Activated CD4-positive, alpha-beta T cell treated with anti-CD3 and anti-CD28 coated beads, Interleukin-2, Interleukin-6, amounts not matched to agents 100 ng/mL and 50 ng/mL, durations not matched to agents 16 hours and 8 hours (primary cell): ENCODE results near the gene MAGI1.

Experiments
- DNase-seq: peaks from one replicate; pipeline ENCODE4 v3.0.0-alpha.2; 2020

Gene MAGI1

GRCh38 chr3:65334045-65334665 lies 704.6 kb downstream of the MAGI1 start:
- no peak for DNase-seq

- DNase-seq: no peak
These were observed 707.0 kb downstream of the MAGI1 start for GRCh38 chr3:65331730-65332129.

- no peak for DNase-seq
These were observed 708.6 kb downstream of the MAGI1 start for GRCh38 chr3:65330072-65330471.

- no peak for DNase-seq
These were observed 710.6 kb downstream of the MAGI1 start for GRCh38 chr3:65328148-65328547.

GRCh38 chr3:65326574-65326973 lies 712.1 kb downstream of the MAGI1 start:
- DNase-seq: no peak

GRCh38 chr3:65322910-65323309 lies 715.8 kb downstream of the MAGI1 start:
- DNase-seq: no peak

- DNase-seq: no peak
These were observed 720.5 kb downstream of the MAGI1 start for GRCh38 chr3:65318231-65318630.

- DNase-seq: no peak
These were observed 723.8 kb downstream of the MAGI1 start for GRCh38 chr3:65314916-65315315.

- DNase-seq: no peak
These were observed 724.4 kb downstream of the MAGI1 start for GRCh38 chr3:65314269-65314668.

- DNase-seq: no peak
These were observed 725.1 kb downstream of the MAGI1 start for GRCh38 chr3:65313666-65314065.

- no peak for DNase-seq
These were observed 732.9 kb downstream of the MAGI1 start for GRCh38 chr3:65305836-65306235.
